NCI-H1436 treated with DMSO at 0.1 percent for 48 hours (cell line): Measurements from ENCODE around the gene TRIM77.
"Not testable (repeated sequence)": the region's sequence is repeated elsewhere in the genome, so short reads cannot be mapped to it uniquely, and the experiment has no call there.

Experiments used
- DNase-seq: peaks from one replicate; lab custom pipeline; 2025; lab: John Stamatoyannopoulos, UW

TRIM77 gene

GRCh38 chr11:89709999-89710398 lies at the start of gene TRIM77:
Gene TRIM77 (plus strand): TSS chr11:89710299. CDS start chr11:89710299, 0 bp downstream.
- DNase-seq: not testable (repeated sequence)

GRCh38 chr11:89667001-89667400 lies 43.1 kb upstream of the TRIM77 start:
- DNase-seq: no peak

- not testable (repeated sequence) for DNase-seq
Measured at GRCh38 chr11:89668158-89668557, 41.9 kb upstream of the TRIM77 start.

GRCh38 chr11:89669586-89669985 lies 40.5 kb upstream of the TRIM77 start:
- not testable (repeated sequence) for DNase-seq

- not testable (repeated sequence) for DNase-seq
Measured at GRCh38 chr11:89669993-89670669, 40.0 kb upstream of the TRIM77 start.

GRCh38 chr11:89672547-89672946 lies 37.6 kb upstream of the TRIM77 start:
- not testable (repeated sequence) for DNase-seq

GRCh38 chr11:89673380-89673779 lies 36.7 kb upstream of the TRIM77 start:
- DNase-seq: not testable (repeated sequence)

GRCh38 chr11:89675383-89675782 lies 34.7 kb upstream of the TRIM77 start:
- not testable (repeated sequence) for DNase-seq

GRCh38 chr11:89675948-89676347 lies 34.2 kb upstream of the TRIM77 start:
- not testable (repeated sequence) for DNase-seq

- DNase-seq: not testable (repeated sequence)
Measured at GRCh38 chr11:89707080-89707479, 3.0 kb upstream of the TRIM77 start.

GRCh38 chr11:89724866-89725498 lies 14.9 kb downstream of the TRIM77 start:
- DNase-seq: not testable (repeated sequence)

GRCh38 chr11:89730215-89730614 lies 20.1 kb downstream of the TRIM77 start:
- not testable (repeated sequence) for DNase-seq

GRCh38 chr11:89736566-89736965 lies 26.5 kb downstream of the TRIM77 start:
- DNase-seq: no peak

- DNase-seq: no peak
Measured at GRCh38 chr11:89737116-89737515, 27.0 kb downstream of the TRIM77 start.

GRCh38 chr11:89741406-89741805 lies 31.3 kb downstream of the TRIM77 start:
- DNase-seq: not testable (repeated sequence)

- not testable (repeated sequence) for DNase-seq
Measured at GRCh38 chr11:89744158-89744557, 34.1 kb downstream of the TRIM77 start.

GRCh38 chr11:89750822-89751221 lies 40.7 kb downstream of the TRIM77 start:
- DNase-seq: not testable (repeated sequence)
